ENCODE data around the gene PNKP. TPM values are rescaled to one million over a fixed set of nuclear protein-coding genes. Genes with fewer than 3 reads are reported as not detected.

PNKP gene
- total RNA-seq, 1 experiment from 2014 or later = 40.6 TPM

DNA sequence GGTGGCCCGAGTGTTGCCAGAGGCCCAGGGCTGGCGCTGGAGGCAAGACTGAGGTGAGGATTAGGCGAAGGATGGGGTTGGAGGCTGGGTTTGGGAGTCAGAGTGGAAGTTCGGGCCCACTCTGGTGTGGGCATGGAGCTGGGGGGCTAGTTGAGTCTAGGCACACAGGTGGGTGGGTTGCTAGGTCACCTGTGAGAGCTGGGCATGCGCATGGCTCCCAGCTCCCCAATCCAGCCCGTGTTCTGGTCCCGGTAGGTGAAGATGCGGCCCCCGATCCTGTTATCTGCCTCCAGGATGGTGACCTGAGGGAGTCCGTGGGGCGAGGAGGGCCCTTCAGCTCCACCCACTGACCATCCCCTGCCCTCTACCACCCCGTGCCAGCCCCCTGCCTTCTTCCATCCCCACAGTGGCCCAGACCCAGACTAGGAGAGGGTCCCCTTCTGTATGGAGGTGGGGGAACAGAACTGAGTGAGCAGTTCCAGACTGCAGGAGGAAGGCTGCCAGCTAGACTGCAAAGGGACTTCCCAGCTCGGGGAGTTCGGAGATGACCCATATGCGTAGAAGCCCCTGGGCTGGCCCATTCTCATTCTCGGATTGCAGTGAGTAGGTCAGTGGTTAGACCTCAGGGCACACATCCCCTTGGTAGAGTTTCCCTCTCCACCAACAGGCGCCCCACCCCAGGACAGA is 27.6 kb upstream of the PNKP start:
- no peaks in the 10 kb centered on the region for H3K36me3 ChIP-seq
- H3K9me3 ChIP-seq (replicated peaks) = no peaks in the 10 kb centered on the region
- H3K27ac ChIP-seq = no peak overlapping the region
- no peaks in the 10 kb centered on the region for H3K4me1 ChIP-seq
- H3K4me3 ChIP-seq = no peak overlapping the region
- no peak for DNase-seq
- H3K27me3 ChIP-seq = peaks cover 3% of the 10 kb centered on the region; the same call in 1 of the 2 replicates

DNA sequence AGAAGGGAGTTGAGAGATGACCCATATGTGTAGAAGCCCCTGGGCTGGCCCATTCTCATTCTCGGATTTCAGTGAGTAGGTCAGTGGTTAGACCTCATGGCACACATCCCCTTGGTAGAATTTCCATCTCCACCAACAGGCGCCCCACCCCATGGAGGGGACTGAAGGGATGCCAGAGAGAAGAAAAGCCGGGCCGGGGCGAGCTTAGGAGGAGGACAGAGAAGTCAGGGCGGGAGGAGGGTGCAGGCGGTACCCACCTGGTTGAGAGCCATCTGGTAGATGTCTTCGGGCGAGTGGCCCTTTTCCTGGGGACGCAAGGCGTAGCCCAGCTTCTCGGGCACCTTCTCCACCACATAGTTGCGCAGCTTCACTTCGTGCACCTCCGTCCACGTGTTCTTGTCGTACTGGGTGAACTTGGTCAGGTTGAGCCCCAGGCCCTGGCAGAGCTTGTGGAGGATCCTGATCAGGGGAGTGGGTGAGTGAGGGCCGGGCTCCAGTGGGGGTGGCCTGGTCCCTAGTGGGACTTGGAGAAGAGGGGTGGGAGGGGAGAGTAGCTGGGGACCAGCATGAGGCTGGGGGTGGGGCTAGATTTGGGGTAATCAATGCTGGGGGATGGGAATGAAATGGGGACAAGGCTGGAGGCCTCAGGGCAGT is 26.8 kb upstream of the PNKP start:
- Histone ChIP-seq H3K27ac (no peak overlapping the region), H3K27me3 (peaks cover 3% of the 10 kb centered on the region; the same call in 1 of the 2 replicates), H3K4me3 (no peak overlapping the region), H3K36me3 (no peaks in the 10 kb centered on the region), H3K9me3 (replicated peaks) (no peaks in the 10 kb centered on the region), H3K4me1 (no peaks in the 10 kb centered on the region)
- DNase-seq = no peak

DNA sequence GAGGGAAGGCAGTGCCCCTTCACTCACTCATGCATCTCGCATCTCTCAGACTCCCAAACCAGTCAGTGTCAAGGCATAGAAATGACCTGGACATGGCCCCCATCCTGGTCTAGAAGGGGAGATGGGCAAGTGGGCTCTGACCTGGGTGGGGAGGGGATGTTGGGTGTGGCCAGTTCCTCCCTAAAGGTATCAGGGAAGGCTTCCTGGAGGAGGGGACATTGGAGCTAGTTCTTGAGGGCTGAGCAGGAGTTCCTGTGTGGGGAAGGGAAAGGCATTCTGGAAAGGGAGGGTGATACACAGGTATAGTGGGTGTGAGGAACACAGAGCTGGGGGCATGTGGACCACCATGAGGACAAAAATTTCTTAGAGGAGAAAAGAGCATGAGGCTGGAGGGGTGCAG is 25.3 kb upstream of the PNKP start:
- Histone ChIP-seq H3K36me3 (no peaks in the 10 kb centered on the region), H3K4me1 (no peaks in the 10 kb centered on the region), H3K9me3 (replicated peaks) (no peaks in the 10 kb centered on the region), H3K27me3 (peaks cover 3% of the 10 kb centered on the region; the same call in 1 of the 2 replicates), H3K27ac (no peak overlapping the region), H3K4me3 (no peak overlapping the region)
- no peak for DNase-seq

DNA sequence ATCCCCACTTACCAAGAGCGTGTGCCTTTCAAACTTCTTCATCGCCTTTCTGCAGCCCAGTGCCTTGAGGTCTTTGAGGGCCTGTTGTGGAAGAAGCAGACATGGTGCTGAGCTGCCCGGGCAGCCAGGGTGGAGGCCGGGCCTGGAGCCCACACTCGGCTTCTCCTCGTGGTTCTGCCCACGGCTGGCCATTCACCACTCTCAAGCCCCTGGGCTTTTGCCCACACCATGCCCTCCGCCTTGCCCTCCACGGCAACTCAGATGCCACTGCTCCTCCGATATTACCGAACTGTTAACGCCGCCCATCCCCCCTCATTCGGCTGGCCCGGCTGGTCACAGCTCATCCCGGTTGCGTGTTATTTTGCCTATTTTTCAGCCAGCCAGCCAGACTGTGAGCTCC is 24.0 kb upstream of the PNKP start:
- no peak overlapping the region for H3K27ac ChIP-seq
- no peaks in the 10 kb centered on the region for H3K4me1 ChIP-seq
- H3K27me3 ChIP-seq = no peaks in the 10 kb centered on the region

DNA sequence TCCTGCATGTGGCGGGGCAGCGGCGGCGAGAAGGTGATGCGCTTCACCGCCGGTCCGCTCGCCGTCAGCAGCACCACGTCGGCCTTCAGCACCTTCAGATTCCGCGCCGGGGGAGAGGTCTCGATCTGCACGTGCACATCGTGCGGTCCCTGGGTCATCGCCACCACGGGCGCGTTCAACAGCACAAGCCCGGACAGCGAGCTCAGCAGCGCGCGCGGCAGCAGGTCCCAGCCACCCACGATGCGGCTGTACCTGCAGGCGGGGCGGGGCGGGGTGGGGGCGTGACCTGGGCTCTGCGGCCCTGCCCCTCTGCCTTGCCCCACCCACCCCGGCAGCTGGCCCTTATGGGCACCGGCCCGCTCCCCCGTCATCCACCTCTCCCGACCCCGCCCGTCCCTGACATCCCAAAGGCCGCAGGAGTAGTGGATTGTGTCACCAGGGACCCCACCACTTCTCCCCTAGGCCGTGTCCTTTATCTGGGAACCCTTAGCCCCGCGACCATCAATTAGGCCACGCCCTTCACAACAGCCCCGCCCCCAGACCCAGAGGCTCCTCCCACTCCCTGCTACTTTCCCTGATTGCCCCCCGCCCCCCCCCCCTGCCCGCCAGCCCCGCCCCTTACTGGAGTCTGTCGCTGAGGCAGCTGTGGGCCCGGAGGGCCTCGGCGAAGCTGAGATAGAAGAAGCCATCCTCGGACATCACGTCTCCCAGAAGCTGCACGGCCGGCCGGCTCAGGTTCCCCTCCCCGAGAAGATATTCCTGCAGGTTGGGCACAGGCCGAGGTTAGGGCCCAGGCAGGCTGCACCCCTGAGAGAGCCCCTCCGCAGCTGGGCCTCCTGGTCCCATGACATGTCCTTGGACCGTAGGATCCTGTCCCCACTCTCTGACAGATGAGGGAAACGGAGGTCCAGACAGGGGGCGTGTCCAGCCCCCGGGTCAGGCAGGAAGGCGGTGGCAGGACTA is 23.3 kb upstream of the PNKP start:
- H3K9me3 ChIP-seq (replicated peaks) = no peaks in the 10 kb centered on the region
- H3K4me1 ChIP-seq = no peaks in the 10 kb centered on the region
- no peaks in the 10 kb centered on the region for H3K36me3 ChIP-seq
- H3K4me3 ChIP-seq = no peak overlapping the region
- peak; percentile 37 to 43 for DNase-seq
- no peak overlapping the region for H3K27ac ChIP-seq
- H3K27me3 ChIP-seq = no peaks in the 10 kb centered on the region

More for the DNA sequence above, 24.0 kb upstream of the PNKP start:
- H3K4me3 ChIP-seq = no peak overlapping the region
- no peaks in the 10 kb centered on the region for H3K9me3 ChIP-seq (replicated peaks)
- DNase-seq = no peak
- no peaks in the 10 kb centered on the region for H3K36me3 ChIP-seq

DNA sequence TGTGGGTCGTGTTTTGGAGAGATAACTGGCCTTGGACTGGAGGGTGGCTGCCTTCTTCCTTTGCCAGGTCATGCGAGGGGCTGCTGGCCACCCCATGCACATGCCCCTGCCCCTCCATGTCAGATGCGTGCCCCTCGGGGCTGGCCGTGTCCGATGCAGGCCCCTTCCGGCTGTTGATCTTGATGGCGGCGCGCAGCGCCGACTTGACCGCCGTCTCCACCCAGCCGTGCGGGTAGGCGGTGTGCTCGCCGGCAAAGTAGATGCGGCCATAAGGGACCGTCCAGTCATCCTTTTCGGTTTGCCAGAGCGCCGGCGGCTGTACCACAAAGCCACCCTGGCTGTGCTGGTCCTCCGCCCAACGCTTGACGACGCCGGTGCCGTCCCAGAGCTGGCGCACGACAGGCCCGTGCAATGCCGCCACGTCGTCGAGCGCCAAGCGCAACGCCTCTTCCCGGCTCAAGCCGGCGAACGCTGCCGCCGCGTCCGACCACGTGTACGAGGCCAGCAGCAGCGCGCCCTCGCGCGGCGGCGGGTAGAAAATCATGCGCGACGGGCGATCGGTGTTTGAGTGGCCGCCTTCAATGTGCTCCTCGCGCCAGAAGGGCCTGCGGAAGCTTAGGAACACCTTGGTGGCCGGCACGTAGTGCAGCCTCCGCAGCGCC is 22.4 kb upstream of the PNKP start:
- Histone ChIP-seq H3K27me3 (no peaks in the 10 kb centered on the region), H3K36me3 (no peaks in the 10 kb centered on the region; the same call in 1 of the 2 replicates), H3K9me3 (replicated peaks) (no peaks in the 10 kb centered on the region), H3K27ac (no peak overlapping the region), H3K4me1 (no peaks in the 10 kb centered on the region), H3K4me3 (no peak overlapping the region)
- no peak for DNase-seq

DNA sequence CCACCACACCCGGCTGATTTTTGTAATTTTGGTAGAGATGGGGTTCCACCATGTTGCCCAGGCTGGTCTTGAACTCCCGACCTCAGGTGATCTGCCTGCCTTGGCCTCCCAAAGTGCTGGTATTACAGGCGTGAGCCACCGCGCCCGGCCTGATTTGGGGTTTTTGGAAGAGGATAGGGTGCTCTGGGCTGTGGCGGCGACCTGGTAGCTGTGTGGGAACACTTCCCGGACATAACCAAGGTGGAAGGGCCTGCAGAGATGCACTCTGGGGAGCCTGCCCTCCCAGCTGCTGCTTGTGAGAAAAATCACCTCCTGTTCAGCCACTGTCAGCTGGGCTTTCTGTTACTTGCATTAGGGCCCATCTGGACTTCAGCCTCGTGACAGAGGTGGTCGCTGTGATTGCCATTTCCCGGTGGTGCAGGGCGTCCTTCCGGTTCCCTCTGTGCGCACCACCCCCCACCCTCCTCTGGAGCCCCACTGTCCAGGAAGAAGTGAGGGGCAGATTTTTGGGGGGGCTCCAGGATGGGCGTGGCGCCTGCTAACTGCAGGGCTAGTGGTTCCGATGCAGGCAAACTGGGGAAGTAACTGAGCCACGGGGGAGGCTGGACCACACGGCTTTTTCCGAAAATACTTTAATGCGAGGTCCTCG is 21.8 kb upstream of the PNKP start:
- Histone ChIP-seq H3K9me3 (replicated peaks) (no peaks in the 10 kb centered on the region), H3K27ac (no peak overlapping the region), H3K27me3 (no peaks in the 10 kb centered on the region), H3K4me3 (no peak overlapping the region), H3K4me1 (no peaks in the 10 kb centered on the region), H3K36me3 (no peaks in the 10 kb centered on the region; the same call in 1 of the 2 replicates)
- DNase-seq = no peak

DNA sequence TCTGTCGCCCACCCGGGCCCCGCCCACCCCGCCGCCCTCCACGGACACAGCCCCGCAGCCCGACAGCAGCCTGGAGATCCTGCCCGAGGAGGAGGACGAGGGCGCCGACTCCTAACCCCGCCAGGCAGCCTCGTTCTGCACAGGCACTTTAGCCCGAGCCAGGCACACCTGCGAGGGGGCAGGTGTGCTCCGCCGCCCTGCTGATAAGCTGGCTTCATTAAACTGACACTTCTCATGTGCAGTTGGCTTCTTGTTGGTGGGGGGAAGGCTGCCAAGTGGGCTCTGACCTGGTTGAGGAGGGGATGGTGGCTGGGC is 21.1 kb upstream of the PNKP start:
- H3K27me3 ChIP-seq = no peaks in the 10 kb centered on the region
- H3K4me3 ChIP-seq = no peak overlapping the region
- H3K9me3 ChIP-seq (replicated peaks) = no peaks in the 10 kb centered on the region
- H3K27ac ChIP-seq = no peak overlapping the region
- H3K4me1 ChIP-seq = no peaks in the 10 kb centered on the region
- DNase-seq = no peak
- H3K36me3 ChIP-seq = no peaks in the 10 kb centered on the region; the same call in 1 of the 2 replicates

DNA sequence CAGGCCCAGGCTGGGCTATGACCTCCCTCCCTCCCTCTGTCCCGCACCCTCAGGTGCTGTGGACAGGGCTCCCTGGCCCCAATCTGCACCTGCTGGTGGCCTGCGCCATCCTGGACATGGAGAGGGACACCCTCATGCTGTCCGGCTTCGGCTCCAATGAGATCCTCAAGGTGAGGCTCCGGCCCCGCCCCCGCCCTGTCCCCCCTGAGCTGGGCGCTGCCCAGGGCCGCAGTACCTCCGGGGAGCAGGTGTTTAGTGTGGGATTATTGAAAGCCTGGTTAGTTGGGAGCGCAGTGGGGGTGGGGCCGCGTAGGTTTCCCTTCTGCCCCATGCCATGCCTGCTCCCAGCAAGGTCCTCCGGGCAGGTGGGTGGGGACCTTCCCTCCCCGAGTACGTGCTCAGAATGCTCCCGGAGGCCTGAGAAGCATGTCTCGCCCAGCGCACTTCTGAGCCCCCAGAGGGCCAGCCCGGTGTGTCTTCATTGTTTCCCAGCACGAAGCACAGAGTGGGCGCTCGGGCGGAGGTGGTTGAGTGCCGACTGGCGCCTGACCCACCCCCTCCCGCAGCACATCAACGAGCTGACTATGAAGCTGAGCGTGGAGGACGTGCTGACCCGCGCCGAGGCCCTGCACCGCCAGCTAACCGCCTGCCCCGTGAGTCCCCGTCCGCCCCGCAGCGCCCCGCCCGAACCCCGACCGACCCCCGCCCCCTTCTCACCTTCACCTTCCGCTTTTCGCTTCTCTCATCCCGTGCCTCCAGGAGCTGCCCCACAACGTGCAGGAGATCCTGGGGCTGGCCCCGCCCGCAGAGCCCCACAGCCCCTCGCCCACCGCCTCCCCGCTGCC is 20.5 kb upstream of the PNKP start:
- Histone ChIP-seq H3K27ac (no peak overlapping the region), H3K9me3 (replicated peaks) (no peaks in the 10 kb centered on the region), H3K36me3 (peaks cover 1% of the 10 kb centered on the region; the same call in 1 of the 2 replicates), H3K4me1 (no peaks in the 10 kb centered on the region), H3K27me3 (no peaks in the 10 kb centered on the region), H3K4me3 (no peak overlapping the region)
- DNase-seq = no peak

DNA sequence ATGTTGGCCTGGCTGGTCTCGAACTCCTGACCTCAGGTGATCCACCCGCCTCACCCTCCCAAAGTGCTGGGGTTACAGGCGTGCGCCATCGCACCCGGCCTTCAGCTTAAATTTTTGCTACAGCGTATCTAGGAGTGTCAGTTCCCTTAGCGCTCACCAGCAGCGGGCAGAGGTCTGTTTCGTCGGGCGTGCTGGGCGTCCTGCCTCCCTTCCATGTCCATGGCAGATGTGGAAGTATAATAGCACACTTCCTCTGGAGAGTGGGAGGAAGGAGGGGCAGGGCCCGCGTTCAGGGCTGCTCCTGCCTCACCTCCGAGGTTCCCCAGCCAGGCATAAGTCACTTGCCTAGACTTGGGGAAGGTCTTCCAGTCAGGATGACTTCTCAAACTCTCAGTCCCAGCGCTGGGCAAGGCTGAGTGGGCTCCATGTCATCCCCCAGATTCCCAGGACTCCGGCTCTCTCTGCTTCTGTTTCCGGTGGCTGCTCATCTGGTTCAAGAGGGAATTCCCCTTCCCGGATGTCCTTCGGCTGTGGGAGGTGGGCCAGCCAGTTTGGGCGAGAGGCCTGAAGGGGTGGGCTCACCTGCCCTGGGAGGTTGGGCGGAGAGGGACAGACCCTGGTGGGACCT is 19.8 kb upstream of the PNKP start:
- no peak overlapping the region for H3K27ac ChIP-seq
- no peaks in the 10 kb centered on the region for H3K4me1 ChIP-seq
- no peaks in the 10 kb centered on the region for H3K27me3 ChIP-seq
- DNase-seq = no peak
- H3K9me3 ChIP-seq (replicated peaks) = no peaks in the 10 kb centered on the region
- H3K4me3 ChIP-seq = no peak overlapping the region
- peaks cover 6% of the 10 kb centered on the region; the same call in 1 of the 2 replicates for H3K36me3 ChIP-seq

DNA sequence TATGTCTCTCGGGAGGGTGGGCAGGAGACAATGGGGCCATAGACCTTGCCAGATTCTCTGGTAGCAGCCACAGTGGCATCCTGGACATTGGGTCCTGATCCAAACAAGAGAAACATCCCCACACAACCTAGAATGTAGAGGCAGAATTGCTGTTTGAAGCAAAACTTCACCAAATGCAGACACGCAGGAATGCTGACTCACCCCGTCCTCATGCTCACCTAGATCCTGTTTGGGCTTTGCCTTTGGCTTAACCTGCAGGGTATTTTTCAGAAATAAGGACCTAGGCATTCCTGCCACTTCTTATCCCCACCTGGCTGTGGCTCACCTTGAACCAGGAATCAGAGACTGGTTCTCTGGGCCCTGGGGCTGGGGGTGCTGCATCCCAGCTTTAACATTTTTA is 17.4 kb upstream of the PNKP start:
- Histone ChIP-seq H3K4me3 (no peak overlapping the region), H3K36me3 (peaks cover 6% of the 10 kb centered on the region; the same call in 1 of the 2 replicates), H3K27ac (no peak overlapping the region), H3K9me3 (replicated peaks) (no peaks in the 10 kb centered on the region), H3K27me3 (no peaks in the 10 kb centered on the region), H3K4me1 (no peaks in the 10 kb centered on the region)
- no peak for DNase-seq

DNA sequence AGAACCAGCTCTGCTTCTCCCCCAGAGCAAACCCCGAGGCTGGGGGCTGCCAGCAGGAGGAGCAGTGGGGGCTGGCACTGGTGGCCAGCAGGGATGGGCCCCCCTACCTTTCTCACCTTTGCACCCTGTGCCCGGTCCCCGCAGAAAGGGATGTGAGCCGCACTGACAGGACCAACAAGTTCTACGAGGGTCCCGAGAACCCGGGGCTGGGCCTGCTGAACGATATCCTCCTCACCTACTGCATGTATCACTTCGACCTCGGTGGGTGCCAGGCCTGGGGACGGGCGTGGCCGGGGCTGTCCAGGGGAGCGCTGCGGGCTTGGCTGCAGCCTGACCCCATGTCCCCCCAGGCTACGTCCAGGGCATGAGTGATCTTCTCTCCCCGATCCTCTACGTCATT is 16.7 kb upstream of the PNKP start:
- Histone ChIP-seq H3K36me3 (peaks cover 6% of the 10 kb centered on the region; the same call in 1 of the 2 replicates), H3K27me3 (no peaks in the 10 kb centered on the region), H3K27ac (no peak overlapping the region), H3K4me3 (no peak overlapping the region), H3K9me3 (replicated peaks) (no peaks in the 10 kb centered on the region), H3K4me1 (no peaks in the 10 kb centered on the region)
- DNase-seq = no peak

DNA sequence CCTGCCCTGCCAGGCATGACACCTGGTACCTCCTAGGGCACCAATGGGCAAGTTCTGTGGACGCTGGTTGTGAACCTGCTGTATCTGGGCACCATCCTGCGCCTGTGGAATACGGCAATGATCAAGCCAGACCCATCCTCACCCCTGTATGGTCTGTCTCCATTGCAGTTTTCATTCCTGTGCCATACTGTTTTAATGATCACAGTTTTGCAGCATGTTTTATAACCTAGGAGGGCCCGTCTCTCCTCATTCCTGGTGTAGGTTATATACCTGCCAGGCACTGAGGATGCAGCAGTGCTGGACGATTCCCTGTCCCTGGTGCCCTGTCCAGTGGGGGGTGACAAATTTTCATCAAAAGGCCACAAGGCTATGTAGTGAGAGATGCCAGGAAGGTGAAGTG is 15.7 kb upstream of the PNKP start:
- H3K4me3 ChIP-seq = no peak overlapping the region
- H3K36me3 ChIP-seq = peaks cover 6% of the 10 kb centered on the region; the same call in 1 of the 2 replicates
- H3K9me3 ChIP-seq (replicated peaks) = no peaks in the 10 kb centered on the region
- H3K27ac ChIP-seq = no peak overlapping the region
- DNase-seq = no peak
- H3K27me3 ChIP-seq = no peaks in the 10 kb centered on the region
- H3K4me1 ChIP-seq = no peaks in the 10 kb centered on the region
